IMR-90 (cell line): ENCODE measurements around the gene SLC8A1. TPM values are rescaled to one million over a fixed set of nuclear protein-coding genes. Genes with fewer than 3 reads are reported as not detected.
A peak's percentile ranks its signal among the peaks of the same experiment; 100 is the strongest.

Source experiments
- ATAC-seq: fragments of 200-7000 bp; cut with Tn5 transposase; 2 replicates; pipeline ENCODE4 v1.9.1; 2020; ENCODE audit warnings: low read depth, mild to moderate bottlenecking, moderate library complexity
- BruUV-seq: library from RNA; stranded (reverse); fragments of 400-500 nt; replicated peaks from 2 replicates; lab custom pipeline; 2021; lab: Mats Ljungman, UMichigan
- CTCF ChIA-PET: fragments of 300-600 bp; formaldehyde crosslinking; extraction: SDS; loops from one replicate; lab custom pipeline; 2021; ENCODE audit warnings: antibody characterized with exemption; lab: Yijun Ruan, JAX
- POLR2A ChIA-PET: fragments of 300-600 bp; sonication (Branson Sonifier 250); formaldehyde crosslinking; loops from one replicate; lab custom pipeline; 2022; ENCODE audit warnings: antibody characterized with exemption; ENCODE audit not compliant: unreplicated experiment; lab: Charles Lee
- DNase-seq: peaks from one replicate; pipeline ENCODE4 v3.0.0; 2013
- H2AFZ ChIP-seq: replicated peaks from 2 replicates; pipeline ENCODE3; 2013; ENCODE audit warnings: low read length, mild to moderate bottlenecking; ENCODE audit not compliant: poor library complexity
- H2AK5ac ChIP-seq: 2 replicates; pipeline ENCODE4 v1.6.1; 2013; ENCODE audit warnings: low read depth, low read length, inconsistent platforms
- H2AK9ac ChIP-seq: replicated peaks from 2 replicates; pipeline ENCODE3; 2013; ENCODE audit warnings: mild to moderate bottlenecking, low read depth, low read length, moderate library complexity; ENCODE audit not compliant: poor library complexity
- H2BK120ac ChIP-seq: 2 replicates; pipeline ENCODE4 v1.6.1; 2013; ENCODE audit warnings: low read depth, low read length, inconsistent platforms
- H2BK15ac ChIP-seq: 3 replicates; pipeline ENCODE4 v1.6.1; 2013; ENCODE audit warnings: low read depth, low read length, inconsistent platforms
- H2BK20ac ChIP-seq: 2 replicates; pipeline ENCODE4 v1.6.1; 2013; ENCODE audit warnings: low read depth, mild to moderate bottlenecking, inconsistent platforms, low read length, moderate library complexity
- H2BK5ac ChIP-seq: 2 replicates; pipeline ENCODE4 v1.6.1; 2013; ENCODE audit warnings: mild to moderate bottlenecking, low read depth, low read length, inconsistent platforms; ENCODE audit not compliant: poor library complexity, severe bottlenecking
- H3K14ac ChIP-seq: replicated peaks from 2 replicates; pipeline ENCODE4 v1.6.1; 2013; ENCODE audit warnings: low read depth, low read length, inconsistent platforms
- H3K18ac ChIP-seq: 2 replicates; pipeline ENCODE4 v1.6.1; 2013; ENCODE audit warnings: low read depth, low read length, control low read depth
- H3K23ac ChIP-seq: 2 replicates; pipeline ENCODE4 v1.6.1; 2013; ENCODE audit warnings: low read depth, low read length, inconsistent platforms
- H3K27ac ChIP-seq: 2 replicates; pipeline ENCODE4 v1.5.1; 2013; ENCODE audit warnings: mild to moderate bottlenecking, control low read depth, low read length; ENCODE audit not compliant: insufficient read depth
- H3K27me3 ChIP-seq: 2 replicates; pipeline ENCODE4 v1.6.1; 2013; ENCODE audit warnings: low read length; ENCODE audit not compliant: control insufficient read depth, insufficient read depth
- H3K36me3 ChIP-seq: 2 replicates; pipeline ENCODE4 v1.6.1; 2013; ENCODE audit warnings: low read length, mixed read lengths; ENCODE audit not compliant: control insufficient read depth, insufficient read depth
- H3K4ac ChIP-seq: 2 replicates; pipeline ENCODE4 v1.6.1; 2013; ENCODE audit warnings: low read depth, low read length, inconsistent platforms
- H3K4me1 ChIP-seq: 2 replicates; pipeline ENCODE4 v1.6.1; 2013; ENCODE audit warnings: low read length, mixed read lengths; ENCODE audit not compliant: control insufficient read depth, insufficient read depth
- H3K4me2 ChIP-seq: 2 replicates; pipeline ENCODE4 v1.6.1; 2013; ENCODE audit warnings: low read depth, mild to moderate bottlenecking, control low read depth, low read length, moderate library complexity
- H3K4me3 ChIP-seq: 2 replicates; pipeline ENCODE4 v1.5.1; 2013; ENCODE audit warnings: low read depth, mild to moderate bottlenecking, control low read depth, low read length, moderate library complexity; ENCODE audit not compliant: insufficient read depth
- H3K56ac ChIP-seq: 2 replicates; pipeline ENCODE4 v1.6.1; 2013; ENCODE audit warnings: low read length, inconsistent platforms; ENCODE audit not compliant: insufficient read depth; ENCODE audit errors: extremely low read depth
- H3K79me1 ChIP-seq, 2 experiments: 2 replicates each; pipeline ENCODE4 v1.6.1; 2013; ENCODE audit warnings: low read length in 2 of 2, inconsistent platforms in 1 of 2, low read depth in 1 of 2
- H3K9ac ChIP-seq: 2 replicates; pipeline ENCODE4 v1.6.1; 2013; ENCODE audit warnings: low read depth, low read length, control low read depth
- H3K9me1 ChIP-seq: 2 replicates; pipeline ENCODE4 v1.6.1; 2013; ENCODE audit warnings: low read length, inconsistent platforms; ENCODE audit not compliant: insufficient read depth
- H3K9me3 ChIP-seq: 2 replicates; pipeline ENCODE4 v1.6.1; 2013; ENCODE audit warnings: low read length; ENCODE audit not compliant: control insufficient read depth, insufficient read depth
- H4K20me1 ChIP-seq: 2 replicates; pipeline ENCODE4 v1.6.1; 2013; ENCODE audit warnings: low read length, inconsistent platforms; ENCODE audit not compliant: insufficient read depth
- H4K5ac ChIP-seq: 2 replicates; pipeline ENCODE4 v1.6.1; 2013; ENCODE audit warnings: mild to moderate bottlenecking, low read depth, low read length, control low read depth
- H4K8ac ChIP-seq, 2 experiments: 2 replicates each; pipeline ENCODE4 v1.6.1; 2013; ENCODE audit warnings: low read depth in 2 of 2, low read length in 2 of 2, control low read depth in 1 of 2, inconsistent platforms in 1 of 2
- H4K91ac ChIP-seq: 2 replicates; pipeline ENCODE4 v1.6.1; 2013; ENCODE audit warnings: low read depth, low read length, inconsistent platforms; ENCODE audit not compliant: insufficient read depth
- BHLHE40 ChIP-seq: fragments of 150-350 bp; IDR thresholded peaks from 2 replicates; pipeline ENCODE4 v1.6.1; 2016; ENCODE audit warnings: mild to moderate bottlenecking, low read depth, low read length
- CHD1 ChIP-seq: IDR thresholded peaks from 2 replicates; pipeline ENCODE4 v1.6.1; 2012; ENCODE audit warnings: low read depth, low read length, improper control_type of control experiment
- MAFK ChIP-seq: IDR thresholded peaks from 2 replicates; pipeline ENCODE4 v1.6.1; 2012; ENCODE audit warnings: low read depth, low read length, improper control_type of control experiment
- MAZ ChIP-seq: IDR thresholded peaks from 2 replicates; pipeline ENCODE4 v1.6.1; 2012; ENCODE audit warnings: low read depth, mild to moderate bottlenecking, low read length, improper control_type of control experiment, moderate library complexity, borderline replicate concordance
- RAD21 ChIP-seq: IDR thresholded peaks from 2 replicates; pipeline ENCODE4 v1.6.1; 2012; ENCODE audit warnings: low read length, improper control_type of control experiment
- RCOR1 ChIP-seq: IDR thresholded peaks from 2 replicates; pipeline ENCODE4 v1.6.1; 2012; ENCODE audit warnings: mild to moderate bottlenecking, low read length, improper control_type of control experiment; ENCODE audit not compliant: insufficient replicate concordance
- RFX5 ChIP-seq: IDR thresholded peaks from 2 replicates; pipeline ENCODE4 v1.8.0; 2012; ENCODE audit warnings: low read depth, mild to moderate bottlenecking, low read length, moderate library complexity
- WGBS, 2 experiments: methylation state at CpG; one replicate each; pipeline versions ENCODE4 v1.1.5 to v1.1.7; 2013; ENCODE audit warnings: missing lambda C conversion rate in 2 of 2; ENCODE audit not compliant: insufficient read length in 1 of 2; ENCODE audit errors: extremely low coverage in 2 of 2; 5-methylcytosine and 5-hydroxymethylcytosine counted together
- dilution Hi-C: fragments of 300-500 bp; cut with HindIII; formaldehyde crosslinking; loops from one replicate; pipeline ENCODE4 v1.14.3; 2018; ENCODE audit warnings: low sequenced_read_pairs; ENCODE audit not compliant: unreplicated experiment
- in situ Hi-C: fragments of 300-500 bp; cut with MboI; formaldehyde crosslinking; loops from 3 replicates; pipeline ENCODE4 v1.14.3; 2019; ENCODE audit warnings: low sequenced_read_pairs, inconsistent platforms, mixed read lengths
- intact Hi-C: fragments of 100-400 bp; cut with micrococcal nuclease; formaldehyde crosslinking; loops from 2 replicates; pipeline ENCODE4 v1.10.0; 2022
- polyA plus RNA-seq, 3 experiments: library from polyadenylated mRNA; depleted of rRNA; stranded (reverse); fragments of >200 nt; gene quantifications; 2 replicates each; pipeline ENCODE4 v1.2.3, GENCODE V29; 2012; ENCODE audit warnings: low replicate concordance in 1 of 3
- total RNA-seq: library from RNA; depleted of rRNA; stranded (reverse); fragments of >200 nt; gene quantifications from 2 replicates; pipeline ENCODE4 v1.2.3, GENCODE V29; 2012
- TF ChIP-seq, protein P1 (sequence below): conservative IDR thresholded peaks from 2 replicates; pipeline ENCODE4 v1.5.1; 2012; ENCODE audit warnings: mild to moderate bottlenecking, low read depth, low read length, improper control_type of control experiment

The SLC8A1 gene
- total and polyA plus RNA-seq, 2 of the 4 experiments (the other 2 are of a cell fraction): 7.7 to 57.0 TPM

DNA sequence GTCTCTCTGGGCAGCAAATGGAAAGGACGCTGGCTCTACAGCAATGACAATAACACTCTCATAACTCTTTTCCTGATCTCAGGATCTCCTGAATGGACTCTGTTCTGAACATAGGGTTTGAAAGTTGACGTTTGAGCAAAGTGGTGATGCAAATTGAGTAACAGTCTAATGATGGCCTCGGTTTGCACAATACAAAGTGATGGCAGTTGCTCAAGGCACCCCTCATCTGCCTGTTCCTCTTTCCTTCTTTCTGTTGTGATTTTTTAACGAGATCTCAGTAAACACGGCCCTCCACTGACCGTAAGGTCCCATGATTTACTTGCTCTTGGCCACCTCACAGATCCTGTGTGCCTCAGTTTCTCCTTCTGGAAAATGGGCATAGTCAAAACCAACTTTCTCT is 303.6 kb downstream of the SLC8A1 start:
- POLR2A ChIA-PET: interaction anchor here (0.6 kb wide), 1 partner anchor 166 kb away, joined by 3 read pairs; no protein-coding TSS in a partner anchor
- ATAC-seq: no peak

More for the DNA sequence above, 303.6 kb downstream of the SLC8A1 start:
- Histone ChIP-seq H3K18ac (peak overlapping the region; percentile 47; the same call in 1 of the 2 replicates), H3K9ac (no peak overlapping the region), H2BK15ac (no peak overlapping the region), H2BK120ac (no peak overlapping the region), H4K8ac (no peak overlapping the region), H3K9me3 (no peaks in the 10 kb centered on the region; the same call in 1 of the 2 replicates), H2AK5ac (no peak overlapping the region), H4K20me1 (no peaks in the 10 kb centered on the region), H2AFZ (no peak overlapping the region), H3K56ac (no peak overlapping the region), H2BK5ac (peak overlapping the region; percentile 53), H3K79me1 (no peaks in the 10 kb centered on the region), H4K5ac (peak overlapping the region; percentile 74; the same call in 1 of the 2 replicates), H2BK20ac (no peak overlapping the region), H4K91ac (no peak overlapping the region), H3K4me1 (peaks cover 1% of the 10 kb centered on the region; the same call in 1 of the 2 replicates), H3K36me3 (peaks cover 4% of the 10 kb centered on the region), H3K4ac (no peak overlapping the region), H3K23ac (no peak overlapping the region), H3K9me1 (0 out of 2 replicates have a peak, but pooled peaks cover 6% of the 10 kb centered on the region), H3K27ac (no peak overlapping the region), H3K27me3 (no peaks in the 10 kb centered on the region), H2AK9ac (no peak overlapping the region), H3K4me3 (no peak overlapping the region), H3K14ac (0 out of 2 replicates have a peak overlapping the region, but pooled peaks have one; percentile 3), H3K4me2 (no peak overlapping the region)
- TF ChIP-seq MAZ: no peak
- TF ChIP-seq RCOR1: no peak
- TF ChIP-seq BHLHE40: no peak
- TF ChIP-seq, protein P1, sequence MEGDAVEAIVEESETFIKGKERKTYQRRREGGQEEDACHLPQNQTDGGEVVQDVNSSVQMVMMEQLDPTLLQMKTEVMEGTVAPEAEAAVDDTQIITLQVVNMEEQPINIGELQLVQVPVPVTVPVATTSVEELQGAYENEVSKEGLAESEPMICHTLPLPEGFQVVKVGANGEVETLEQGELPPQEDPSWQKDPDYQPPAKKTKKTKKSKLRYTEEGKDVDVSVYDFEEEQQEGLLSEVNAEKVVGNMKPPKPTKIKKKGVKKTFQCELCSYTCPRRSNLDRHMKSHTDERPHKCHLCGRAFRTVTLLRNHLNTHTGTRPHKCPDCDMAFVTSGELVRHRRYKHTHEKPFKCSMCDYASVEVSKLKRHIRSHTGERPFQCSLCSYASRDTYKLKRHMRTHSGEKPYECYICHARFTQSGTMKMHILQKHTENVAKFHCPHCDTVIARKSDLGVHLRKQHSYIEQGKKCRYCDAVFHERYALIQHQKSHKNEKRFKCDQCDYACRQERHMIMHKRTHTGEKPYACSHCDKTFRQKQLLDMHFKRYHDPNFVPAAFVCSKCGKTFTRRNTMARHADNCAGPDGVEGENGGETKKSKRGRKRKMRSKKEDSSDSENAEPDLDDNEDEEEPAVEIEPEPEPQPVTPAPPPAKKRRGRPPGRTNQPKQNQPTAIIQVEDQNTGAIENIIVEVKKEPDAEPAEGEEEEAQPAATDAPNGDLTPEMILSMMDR: no peak
- no peak for TF ChIP-seq MAFK
- TF ChIP-seq RAD21: no peak
- TF ChIP-seq CHD1: no peak
- no peak for TF ChIP-seq RFX5
- dilution Hi-C loops (no loop called here), in situ Hi-C loops (no loop called here), intact Hi-C loops (no loop called here)
- WGBS, 2 experiments: no CpG with 5 or more reads among the region's 6 CpGs
- no peak for DNase-seq
- CTCF ChIA-PET: no interaction called here
- BruUV-seq: no TSS peak
